ENCODE data around the gene CFAP97D2.
A peak's percentile ranks its signal among the peaks of the same experiment; 100 is the strongest.

CFAP97D2 gene

DNA sequence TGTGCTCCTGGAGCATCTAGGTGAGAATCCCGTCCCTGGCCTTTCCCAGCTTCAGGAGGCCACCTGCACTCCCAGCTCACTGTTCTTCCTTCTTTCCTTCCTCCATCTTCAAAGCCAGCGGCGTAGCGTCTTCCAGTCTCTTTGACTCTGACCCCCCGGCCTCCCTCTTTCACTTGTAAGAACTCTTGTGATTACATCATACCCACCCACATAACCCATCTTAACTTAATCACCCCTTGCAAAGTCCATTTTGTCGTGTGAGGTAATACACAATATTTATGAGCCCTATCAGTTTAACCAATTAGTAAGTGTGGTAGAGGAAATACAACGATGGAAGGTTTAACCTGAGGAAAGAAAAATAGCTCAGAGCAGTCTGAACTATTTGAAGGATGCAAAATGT lies 51.1 kb downstream of the CFAP97D2 start:
- Histone ChIP-seq H3K27ac (no peak overlapping the region), H3K9me3 (ENCODE audit: low read depth, low read length) (peaks cover 5% of the 10 kb centered on the region; the same call in 1 of the 2 replicates), H3K36me3 (ENCODE audit: insufficient read depth, low read length) (no peaks in the 10 kb centered on the region), H3K4me3 (no peak overlapping the region), H3K9ac (ENCODE audit: insufficient read length) (no peak overlapping the region)
- no peak for DNase-seq (ENCODE audit: low read depth, low spot score)
- no peak for TF ChIP-seq POLR2AphosphoS5 (IDR thresholded peaks at IDR 0.05; ENCODE audit: borderline replicate concordance, low read depth, low read length)
- TF ChIP-seq FOXP2 (optimal IDR thresholded peaks at IDR 0.05; ENCODE audit: control extremely low read depth, extremely low read length, insufficient read depth), result no peak
- TF ChIP-seq EZH2 (IDR thresholded peaks at IDR 0.05), result no peak

DNA sequence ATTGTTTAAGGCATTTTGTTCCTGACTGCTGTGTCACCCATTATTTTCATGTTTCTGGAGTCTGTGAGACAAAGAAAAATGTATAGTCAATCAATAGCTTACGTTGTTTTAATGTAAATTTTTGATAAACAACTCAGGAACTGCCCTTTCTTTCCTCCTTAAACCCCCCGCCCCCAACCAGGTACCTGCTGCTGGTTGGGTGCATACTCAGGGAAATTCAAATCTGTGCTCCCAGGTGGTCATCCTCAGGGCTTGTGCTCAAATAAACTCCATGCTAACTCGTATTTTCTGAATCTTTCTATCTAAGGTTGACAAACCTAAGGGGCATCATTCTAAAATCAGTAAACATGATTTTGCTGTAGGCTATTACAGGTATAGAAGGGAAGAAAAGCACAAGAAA lies 51.5 kb downstream of the CFAP97D2 start:
- Histone ChIP-seq H3K27ac (no peak overlapping the region), H3K9me3 (ENCODE audit: low read depth, low read length) (peaks cover 5% of the 10 kb centered on the region; the same call in 1 of the 2 replicates), H3K9ac (ENCODE audit: insufficient read length) (no peak overlapping the region), H3K4me3 (no peak overlapping the region), H3K36me3 (ENCODE audit: insufficient read depth, low read length) (no peaks in the 10 kb centered on the region)
- no peak for DNase-seq (ENCODE audit: low read depth, low spot score)
- TF ChIP-seq FOXP2 (optimal IDR thresholded peaks at IDR 0.05; ENCODE audit: control extremely low read depth, extremely low read length, insufficient read depth) (no peak), EZH2 (IDR thresholded peaks at IDR 0.05) (no peak), POLR2AphosphoS5 (IDR thresholded peaks at IDR 0.05; ENCODE audit: borderline replicate concordance, low read depth, low read length) (no peak)

DNA sequence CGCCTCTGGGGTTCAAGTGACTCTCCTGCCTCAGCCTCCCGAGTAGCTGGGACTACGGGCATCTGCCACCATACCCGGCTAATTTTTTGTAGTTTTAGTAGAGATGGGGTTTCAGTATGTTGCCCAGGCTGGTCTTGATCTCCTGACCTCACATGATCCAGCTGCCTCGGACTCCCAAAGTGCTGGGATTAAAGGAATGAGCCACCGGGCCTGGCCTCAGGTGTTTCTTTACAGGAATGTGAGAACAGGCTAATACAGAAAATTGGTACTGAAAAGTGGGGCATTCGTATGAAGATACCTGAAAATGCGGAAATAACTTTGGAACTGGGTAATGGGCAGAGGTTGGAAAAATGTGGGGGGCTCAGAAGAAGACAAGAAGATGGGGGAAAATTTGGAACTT lies 52.8 kb downstream of the CFAP97D2 start:
- no peak overlapping the region for H3K27ac ChIP-seq
- H3K9me3 ChIP-seq (ENCODE audit: low read depth, low read length), result peaks cover 5% of the 10 kb centered on the region; the same call in 1 of the 2 replicates
- H3K4me3 ChIP-seq, result no peak overlapping the region
- no peak overlapping the region for H3K9ac ChIP-seq (ENCODE audit: insufficient read length)
- no peak for DNase-seq (ENCODE audit: low read depth, low spot score)
- TF ChIP-seq POLR2AphosphoS5 (IDR thresholded peaks at IDR 0.05; ENCODE audit: borderline replicate concordance, low read depth, low read length) (no peak), FOXP2 (optimal IDR thresholded peaks at IDR 0.05; ENCODE audit: control extremely low read depth, extremely low read length, insufficient read depth) (no peak), EZH2 (IDR thresholded peaks at IDR 0.05) (no peak)
- H3K36me3 ChIP-seq (ENCODE audit: insufficient read depth, low read length), result peaks cover 4% of the 10 kb centered on the region; the same call in 1 of the 2 replicates

DNA sequence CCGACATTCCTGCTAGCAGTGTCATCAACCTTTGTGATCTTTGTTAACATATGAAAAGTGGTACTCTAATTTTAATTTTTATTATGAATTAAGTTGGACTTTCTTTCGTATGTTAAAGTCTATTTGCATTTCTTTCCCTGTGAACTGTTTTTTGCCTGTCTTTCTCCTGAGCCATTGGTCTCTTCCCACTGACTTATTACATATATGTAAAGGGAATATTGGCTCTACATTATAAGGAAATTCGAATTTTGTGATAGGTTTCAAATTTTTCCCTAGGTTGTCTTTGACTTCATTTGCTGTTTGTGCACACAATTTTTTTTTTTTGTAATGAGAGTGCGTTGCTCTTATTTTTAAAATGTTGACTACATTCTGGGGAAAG lies 55.2 kb downstream of the CFAP97D2 start:
- H3K27ac ChIP-seq, result 0 out of 2 replicates have a peak overlapping the region, but pooled peaks have one; percentile 17
- peaks cover 5% of the 10 kb centered on the region; the same call in 1 of the 2 replicates for H3K9me3 ChIP-seq (ENCODE audit: low read depth, low read length)
- TF ChIP-seq EZH2 (IDR thresholded peaks at IDR 0.05) (no peak), FOXP2 (optimal IDR thresholded peaks at IDR 0.05; ENCODE audit: control extremely low read depth, extremely low read length, insufficient read depth) (no peak), POLR2AphosphoS5 (IDR thresholded peaks at IDR 0.05; ENCODE audit: borderline replicate concordance, low read depth, low read length) (no peak)
- peaks cover 27% of the 10 kb centered on the region for H3K36me3 ChIP-seq (ENCODE audit: insufficient read depth, low read length)
- peak overlapping the region; percentile 98 for H3K4me3 ChIP-seq
- no peak overlapping the region for H3K9ac ChIP-seq (ENCODE audit: insufficient read length)
- DNase-seq (ENCODE audit: low read depth, low spot score), result no peak

DNA sequence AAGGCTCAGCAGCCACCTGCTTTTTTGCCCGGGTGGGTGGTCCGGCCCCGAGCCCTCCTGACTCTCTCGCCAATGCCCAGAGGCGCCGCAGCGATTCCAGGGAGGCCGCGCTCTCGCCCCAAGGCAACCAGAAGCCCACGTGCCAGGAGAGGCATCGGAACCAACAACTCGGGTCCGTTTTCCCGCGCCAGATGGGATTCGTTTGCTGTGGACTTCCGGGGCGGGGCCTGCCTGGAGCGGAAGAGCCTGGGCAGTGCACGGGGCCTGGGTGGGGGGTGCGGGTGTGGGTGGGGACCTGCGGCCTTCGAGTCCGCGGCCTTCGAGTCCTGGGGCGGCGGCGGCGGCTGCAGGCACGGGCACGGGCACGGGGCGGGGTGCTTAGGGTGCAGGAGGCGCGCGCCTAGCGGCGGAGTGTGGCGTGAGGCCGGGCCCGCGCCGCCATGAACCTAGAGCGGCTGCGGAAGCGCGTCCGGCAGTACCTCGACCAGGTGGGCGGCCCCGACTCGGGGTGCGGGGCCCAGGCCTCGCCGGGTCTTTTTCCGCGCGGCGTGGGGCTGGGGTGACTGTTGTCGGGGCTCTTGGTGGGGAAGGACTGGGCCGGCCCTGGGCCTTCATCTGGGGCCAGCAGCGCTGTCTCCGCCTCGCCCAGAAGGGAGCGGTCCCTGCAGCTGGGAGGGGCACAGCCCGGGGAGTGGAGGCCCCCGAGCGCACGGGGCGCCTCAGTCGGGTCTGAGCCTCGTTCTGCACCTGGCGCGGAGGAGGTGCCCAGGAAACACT lies 55.8 kb downstream of the CFAP97D2 start, which contains the start of gene CDC16:
Gene CDC16 (plus strand): TSS at position 253 of the 777 bp plus-strand sequence. CDS start 188 bp downstream, at position 441.
- Histone ChIP-seq H3K9me3 (ENCODE audit: low read depth, low read length) (peaks cover 5% of the 10 kb centered on the region; the same call in 1 of the 2 replicates), H3K4me3 (peak within 1 kb of the TSS; percentile 98), H3K36me3 (ENCODE audit: insufficient read depth, low read length) (peaks cover 33% of the 10 kb centered on the region), H3K9ac (ENCODE audit: insufficient read length) (peak within 1 kb of the TSS; percentile 85), H3K27ac (0 out of 2 replicates have a peak within 1 kb of the TSS, but pooled peaks have one; percentile 17)
- TF ChIP-seq POLR2AphosphoS5 (IDR thresholded peaks at IDR 0.05; ENCODE audit: borderline replicate concordance, low read depth, low read length), result peak; percentile 50
- no peak for TF ChIP-seq FOXP2 (optimal IDR thresholded peaks at IDR 0.05; ENCODE audit: control extremely low read depth, extremely low read length, insufficient read depth)
- no peak for TF ChIP-seq EZH2 (IDR thresholded peaks at IDR 0.05)
- peak; percentile 42 for DNase-seq (ENCODE audit: low read depth, low spot score)

DNA sequence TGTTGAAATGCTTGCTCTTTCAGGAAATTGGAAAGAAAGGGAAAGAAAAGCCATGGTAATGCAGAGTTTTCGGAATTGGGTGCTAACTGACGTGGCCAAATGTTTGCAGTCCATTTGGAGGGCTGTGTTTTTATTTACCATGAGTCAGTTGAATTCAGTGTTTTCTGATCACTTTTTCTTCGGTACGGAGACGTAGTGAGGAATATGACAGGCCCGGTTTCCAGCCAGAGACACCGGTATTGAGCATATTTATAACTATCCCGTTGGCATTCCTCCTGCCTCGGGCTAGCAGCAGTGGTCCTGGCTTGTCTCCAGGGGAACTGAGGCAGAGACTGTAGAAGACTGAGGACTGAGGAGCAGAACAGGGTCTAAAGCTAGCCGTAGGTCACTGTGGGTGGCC lies 56.6 kb downstream of the CFAP97D2 start:
- Histone ChIP-seq H3K36me3 (ENCODE audit: insufficient read depth, low read length) (peaks cover 40% of the 10 kb centered on the region), H3K27ac (no peak overlapping the region), H3K9me3 (ENCODE audit: low read depth, low read length) (peaks cover 5% of the 10 kb centered on the region; the same call in 1 of the 2 replicates), H3K4me3 (peak overlapping the region; percentile 98), H3K9ac (ENCODE audit: insufficient read length) (peak overlapping the region; percentile 85)
- DNase-seq (ENCODE audit: low read depth, low spot score), result no peak
- no peak for TF ChIP-seq FOXP2 (optimal IDR thresholded peaks at IDR 0.05; ENCODE audit: control extremely low read depth, extremely low read length, insufficient read depth)
- no peak for TF ChIP-seq POLR2AphosphoS5 (IDR thresholded peaks at IDR 0.05; ENCODE audit: borderline replicate concordance, low read depth, low read length)
- no peak for TF ChIP-seq EZH2 (IDR thresholded peaks at IDR 0.05)

DNA sequence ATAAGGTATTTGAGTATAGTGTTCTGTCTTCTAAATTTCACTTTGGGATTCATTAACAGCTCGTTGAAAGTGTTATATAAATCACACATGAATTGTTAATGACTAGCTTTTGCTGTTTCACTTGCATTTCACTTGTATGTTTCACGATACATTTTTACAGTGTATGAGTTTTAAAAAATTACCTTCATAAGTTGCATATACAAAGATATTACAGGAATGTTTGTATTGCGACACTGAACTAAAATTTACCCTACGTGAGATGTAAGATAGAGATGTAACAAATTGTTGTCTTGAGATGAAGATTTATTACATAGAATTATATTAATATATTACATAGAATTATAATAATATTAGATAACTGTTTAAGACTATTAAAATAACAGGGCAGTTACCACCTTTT lies 57.2 kb downstream of the CFAP97D2 start:
- TF ChIP-seq FOXP2 (optimal IDR thresholded peaks at IDR 0.05; ENCODE audit: control extremely low read depth, extremely low read length, insufficient read depth), result no peak
- Histone ChIP-seq H3K4me3 (peak overlapping the region; percentile 98), H3K27ac (no peak overlapping the region), H3K9ac (ENCODE audit: insufficient read length) (peak overlapping the region; percentile 85), H3K36me3 (ENCODE audit: insufficient read depth, low read length) (peaks cover 45% of the 10 kb centered on the region), H3K9me3 (ENCODE audit: low read depth, low read length) (peaks cover 5% of the 10 kb centered on the region; the same call in 1 of the 2 replicates)
- no peak for DNase-seq (ENCODE audit: low read depth, low spot score)

DNA sequence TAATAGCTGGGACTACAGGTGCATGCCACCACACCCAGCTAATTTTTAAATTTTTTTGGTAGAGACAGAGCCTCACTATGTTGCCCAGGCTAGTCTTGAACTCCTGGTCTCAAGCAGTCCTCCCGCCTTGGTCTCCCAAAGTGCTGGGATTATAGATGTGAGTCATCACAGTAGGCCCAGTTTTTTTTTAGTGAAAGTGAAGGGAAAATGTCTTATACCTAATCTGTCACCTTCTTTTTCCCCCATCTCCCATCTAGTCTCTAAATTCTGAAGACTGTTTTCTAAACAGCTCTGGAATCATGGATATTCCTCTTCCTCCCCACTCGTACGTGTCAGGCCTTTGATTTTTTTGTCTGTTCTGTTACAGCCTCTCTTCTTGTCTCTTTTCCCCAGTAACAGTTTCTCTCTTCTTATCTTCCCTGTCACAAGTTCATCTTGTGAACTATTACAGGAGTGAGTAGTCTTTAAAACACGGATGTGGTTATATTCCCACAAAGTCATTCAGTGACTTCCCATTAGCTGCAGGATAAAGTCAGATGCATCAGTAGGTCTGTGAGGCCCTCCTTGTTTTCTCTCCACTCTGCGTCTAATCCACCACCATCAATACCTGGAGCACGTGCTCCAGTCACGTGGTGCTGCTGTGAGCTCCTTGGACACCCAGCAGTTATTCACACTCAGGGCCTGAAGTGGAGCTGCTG lies 58.5 kb downstream of the CFAP97D2 start:
- Histone ChIP-seq H3K9ac (ENCODE audit: insufficient read length) (no peak overlapping the region), H3K36me3 (ENCODE audit: insufficient read depth, low read length) (peaks cover 59% of the 10 kb centered on the region)
- TF ChIP-seq POLR2AphosphoS5 (IDR thresholded peaks at IDR 0.05; ENCODE audit: borderline replicate concordance, low read depth, low read length), result no peak
- TF ChIP-seq EZH2 (IDR thresholded peaks at IDR 0.05), result no peak
- TF ChIP-seq FOXP2 (optimal IDR thresholded peaks at IDR 0.05; ENCODE audit: control extremely low read depth, extremely low read length, insufficient read depth), result no peak

More for the DNA sequence above, 58.5 kb downstream of the CFAP97D2 start:
- Histone ChIP-seq H3K27ac (no peak overlapping the region), H3K9me3 (ENCODE audit: low read depth, low read length) (peaks cover 5% of the 10 kb centered on the region; the same call in 1 of the 2 replicates), H3K4me3 (no peak overlapping the region)
- DNase-seq (ENCODE audit: low read depth, low spot score), result no peak

Measured in SK-N-MC (cell line).